ENCODE data around the gene PWWP2B.

PWWP2B gene

DNA sequence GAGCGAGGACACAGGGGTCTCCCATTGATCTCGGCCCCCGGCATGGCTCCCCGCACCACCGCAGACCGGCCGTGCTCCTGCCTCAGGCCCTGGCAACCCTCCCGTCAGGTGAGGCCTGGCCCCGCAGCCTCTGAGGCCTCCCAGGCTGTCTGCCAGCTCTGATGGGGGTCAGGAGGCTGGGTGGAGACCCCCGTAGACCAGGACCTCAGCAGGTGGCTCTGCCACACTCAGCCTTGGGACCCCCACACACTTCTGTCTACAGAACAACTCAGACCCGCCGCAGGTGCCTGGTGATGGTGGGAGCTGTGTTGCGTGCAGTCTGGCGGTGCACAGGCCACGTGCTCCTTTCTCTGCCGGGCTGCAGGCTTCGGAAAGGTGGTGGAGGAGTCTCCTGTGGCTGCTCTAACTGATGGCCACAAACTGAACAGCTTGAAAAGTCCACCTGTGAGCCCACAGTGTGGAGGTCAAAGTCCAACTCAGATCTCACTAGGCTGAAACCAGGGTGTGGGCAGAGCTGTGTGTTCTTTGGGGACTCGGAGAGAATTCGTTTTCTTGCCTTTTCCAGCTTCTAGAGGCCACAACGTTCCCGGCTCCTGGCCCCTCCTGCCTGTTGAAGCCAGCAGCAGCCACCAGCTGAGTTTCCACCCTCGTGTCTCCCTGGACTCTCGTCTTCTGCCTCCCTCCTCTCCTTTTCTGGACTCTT, 62.5 kb downstream of the PWWP2B start:
- TF ChIP-seq POLR2A (IDR thresholded peaks at IDR 0.05; ENCODE audit: low read depth, low read length), result no peak
- FAIRE-seq (no peak), DNase-seq (ENCODE audit: insufficient read length, low spot score) (no peak)

DNA sequence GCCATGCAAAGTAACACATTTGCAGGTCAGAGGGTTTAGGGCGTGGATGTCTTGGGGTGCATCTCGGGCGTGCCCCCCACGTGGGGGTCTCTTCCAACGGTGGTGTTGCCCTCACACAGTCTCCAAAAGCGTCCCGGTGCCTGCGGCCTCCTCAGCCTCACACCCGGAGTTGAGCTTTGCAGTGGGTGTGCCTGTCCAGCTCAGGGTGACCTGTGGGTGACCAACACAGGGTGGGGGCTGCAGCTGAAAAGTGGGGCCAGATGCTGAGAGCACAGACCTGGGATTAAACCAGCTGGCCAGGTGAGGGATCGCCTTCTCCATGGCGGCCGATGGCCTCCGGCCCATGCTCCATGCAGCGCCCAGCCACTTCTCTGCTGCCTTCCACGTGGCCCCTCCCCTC, 63.1 kb downstream of the PWWP2B start:
- no peak for FAIRE-seq
- TF ChIP-seq POLR2A (IDR thresholded peaks at IDR 0.05; ENCODE audit: low read depth, low read length), result no peak

DNA sequence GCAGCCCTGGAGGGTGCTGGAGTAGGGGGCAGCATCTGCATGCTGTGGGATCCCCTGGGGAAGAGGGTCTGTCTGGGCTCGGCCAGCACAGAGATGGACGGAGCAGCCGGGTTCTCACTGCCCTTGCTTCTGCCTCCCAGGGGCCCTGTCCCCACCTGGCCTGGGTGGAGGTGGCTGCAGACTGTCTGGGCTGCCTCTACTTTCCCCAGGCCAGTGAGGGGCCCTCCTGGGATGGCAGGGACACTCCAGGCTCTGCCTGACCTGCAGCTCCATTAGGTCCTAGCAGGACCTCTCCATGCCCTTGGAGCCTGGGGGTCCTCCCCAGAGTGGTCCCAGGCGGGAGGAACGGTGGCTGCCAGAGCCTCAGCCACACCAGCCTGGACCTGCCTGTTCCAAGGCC, 63.7 kb downstream of the PWWP2B start:
- DNase-seq (ENCODE audit: insufficient read length, low spot score) (no peak), FAIRE-seq (no peak)
- TF ChIP-seq POLR2A (IDR thresholded peaks at IDR 0.05; ENCODE audit: low read depth, low read length), result no peak

More for the DNA sequence above, 63.1 kb downstream of the PWWP2B start:
- DNase-seq (ENCODE audit: insufficient read length, low spot score), result no peak

DNA sequence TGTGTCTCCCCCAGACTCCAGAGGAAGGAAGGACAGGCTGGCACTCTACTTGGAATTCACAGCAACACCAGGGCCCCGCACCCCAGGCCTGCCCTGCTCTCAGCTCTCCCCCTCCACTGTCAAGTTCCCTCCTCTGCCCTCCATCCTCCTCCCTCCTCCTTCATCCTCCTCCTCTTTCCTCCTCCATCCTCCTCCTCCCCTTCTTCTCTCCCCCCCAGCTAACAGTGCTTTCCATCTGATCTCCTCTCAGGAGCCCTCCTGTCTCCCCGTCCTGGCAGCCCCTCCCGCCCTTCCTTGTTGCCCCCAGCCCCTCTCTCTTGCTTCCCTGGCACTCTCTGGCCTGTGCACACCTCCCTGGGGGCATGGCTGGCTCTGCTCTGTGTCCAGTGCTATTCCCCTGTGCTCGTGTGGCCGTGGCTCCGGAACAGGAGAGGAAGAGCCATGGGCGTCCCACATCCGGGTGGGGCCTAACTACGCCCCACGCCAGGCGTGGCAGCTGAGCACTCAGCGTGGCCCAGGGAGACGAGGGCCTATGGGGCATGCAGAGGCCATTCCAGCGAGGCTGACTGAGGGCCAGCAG, 64.2 kb downstream of the PWWP2B start:
- FAIRE-seq (no peak), DNase-seq (ENCODE audit: insufficient read length, low spot score) (no peak)
- TF ChIP-seq POLR2A (IDR thresholded peaks at IDR 0.05; ENCODE audit: low read depth, low read length), result no peak

DNA sequence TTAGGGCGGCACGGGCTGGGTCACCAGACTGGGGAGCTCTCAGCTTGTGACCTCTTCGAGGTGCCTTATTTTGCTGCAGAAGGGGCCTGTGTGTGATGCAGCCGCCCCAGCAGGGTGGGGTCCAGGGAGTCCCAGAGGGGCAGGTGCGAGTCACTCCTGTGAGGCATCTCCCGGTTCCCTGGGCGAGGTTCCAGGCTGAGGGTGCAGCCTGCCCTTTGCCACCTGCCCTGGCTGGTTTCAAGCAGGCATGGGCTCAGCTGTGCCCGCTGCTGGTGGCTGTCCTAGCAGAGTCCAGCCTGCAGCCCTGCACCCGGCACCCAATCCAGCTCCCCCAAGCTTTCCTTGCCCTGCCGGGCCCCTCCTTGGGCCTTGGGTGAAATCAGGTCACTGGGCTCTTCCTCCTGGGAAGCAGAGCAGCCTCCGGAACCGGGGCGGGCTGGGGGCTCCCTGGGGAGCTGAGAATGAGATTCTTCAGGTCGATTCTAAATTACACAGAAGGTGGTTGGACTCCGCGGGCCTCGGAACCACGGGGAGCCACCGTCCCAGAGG, 64.8 kb downstream of the PWWP2B start:
- no peak for DNase-seq (ENCODE audit: insufficient read length, low spot score)
- no peak for TF ChIP-seq POLR2A (IDR thresholded peaks at IDR 0.05; ENCODE audit: low read depth, low read length)
- FAIRE-seq, result no peak

DNA sequence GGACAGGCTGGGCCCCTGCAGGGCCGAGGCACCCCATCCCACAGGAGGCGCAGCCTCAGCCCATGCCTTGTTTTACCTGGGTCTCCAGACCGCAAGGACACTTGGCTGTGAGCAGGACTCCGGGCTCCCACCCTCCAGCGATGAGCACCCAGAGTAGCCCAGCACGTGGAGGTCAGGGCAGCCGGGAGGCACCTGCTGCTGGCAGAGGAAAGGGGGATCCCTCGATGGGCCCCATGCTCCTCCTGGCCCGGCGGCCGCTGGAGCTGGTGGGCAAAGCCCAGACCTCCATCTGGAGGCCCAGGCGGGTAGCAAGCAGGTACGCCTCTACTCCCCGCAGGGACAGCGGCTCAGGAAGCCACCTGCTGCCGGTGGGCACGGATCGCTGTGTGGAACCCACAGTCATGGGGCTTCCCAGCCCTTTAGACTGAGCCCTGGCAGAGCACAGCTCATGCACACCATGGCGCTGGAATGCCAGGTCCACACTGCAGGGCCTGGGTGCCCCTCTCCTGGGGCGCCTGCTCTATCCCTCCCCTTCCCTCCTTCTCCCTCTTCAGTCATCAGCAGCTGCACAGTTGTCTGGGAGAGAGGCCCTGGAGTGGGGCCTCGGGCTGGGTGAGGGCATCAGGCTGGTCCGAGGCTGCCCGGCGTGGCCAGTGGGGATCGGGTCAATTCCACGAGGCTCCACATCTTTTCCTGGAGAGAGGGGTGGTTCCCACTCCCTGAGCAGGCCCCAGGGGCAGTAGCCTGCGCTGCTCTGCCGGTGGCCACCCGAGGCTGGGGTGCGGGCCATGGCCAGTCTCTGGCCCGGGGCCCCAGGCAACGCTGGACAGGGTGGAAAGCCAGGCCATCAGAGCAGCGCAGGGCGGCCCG, 65.7 kb downstream of the PWWP2B start:
- TF ChIP-seq POLR2A (IDR thresholded peaks at IDR 0.05; ENCODE audit: low read depth, low read length), result no peak
- no peak for FAIRE-seq
- DNase-seq (ENCODE audit: insufficient read length, low spot score), result no peak

DNA sequence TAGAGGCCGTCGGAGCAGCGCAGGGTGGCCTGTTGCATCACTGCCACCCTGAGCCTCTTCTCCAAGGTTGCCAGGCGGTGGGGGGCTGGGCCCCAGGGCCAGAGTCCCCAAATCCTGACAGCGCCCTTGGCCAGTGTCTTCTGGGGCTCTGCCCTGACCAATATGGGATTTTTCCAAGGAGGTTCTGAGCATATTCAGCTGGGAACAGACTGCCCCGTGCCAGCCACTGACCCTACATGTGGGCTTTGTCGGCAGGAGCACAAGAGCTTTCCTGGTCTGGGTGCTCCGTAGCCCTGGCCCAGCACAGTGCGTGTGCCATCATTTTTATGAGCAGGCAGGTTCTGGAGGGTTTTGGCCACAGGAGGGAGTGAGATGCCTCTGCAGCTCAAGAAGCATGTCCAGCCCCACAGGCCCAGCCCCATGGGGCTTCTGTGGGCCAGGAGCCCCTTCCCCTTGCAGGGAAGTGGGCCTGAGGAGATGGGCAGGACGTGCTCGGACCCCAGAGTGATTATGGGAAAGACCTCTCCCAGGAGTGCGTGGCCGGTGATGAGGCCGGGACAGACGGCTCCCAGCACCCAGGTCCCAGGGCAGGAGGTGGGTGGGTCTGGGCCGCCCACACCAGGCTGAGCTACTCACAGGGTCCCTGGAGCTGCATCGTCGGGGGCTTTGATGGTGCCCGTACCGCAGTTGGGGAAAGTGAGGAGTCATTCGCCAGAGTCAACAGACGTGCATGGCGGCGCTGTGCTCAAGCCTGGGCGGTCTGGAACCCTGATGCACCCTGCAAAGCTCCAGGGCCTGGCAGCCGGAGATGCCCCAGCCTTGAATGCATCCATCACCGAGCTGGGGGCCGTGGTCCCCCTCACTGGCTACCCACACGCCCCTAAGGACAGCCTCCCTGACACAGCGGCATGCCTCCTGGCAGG, 66.6 kb downstream of the PWWP2B start:
- no peak for TF ChIP-seq POLR2A (IDR thresholded peaks at IDR 0.05; ENCODE audit: low read depth, low read length)
- no peak for DNase-seq (ENCODE audit: insufficient read length, low spot score)
- no peak for FAIRE-seq

DNA sequence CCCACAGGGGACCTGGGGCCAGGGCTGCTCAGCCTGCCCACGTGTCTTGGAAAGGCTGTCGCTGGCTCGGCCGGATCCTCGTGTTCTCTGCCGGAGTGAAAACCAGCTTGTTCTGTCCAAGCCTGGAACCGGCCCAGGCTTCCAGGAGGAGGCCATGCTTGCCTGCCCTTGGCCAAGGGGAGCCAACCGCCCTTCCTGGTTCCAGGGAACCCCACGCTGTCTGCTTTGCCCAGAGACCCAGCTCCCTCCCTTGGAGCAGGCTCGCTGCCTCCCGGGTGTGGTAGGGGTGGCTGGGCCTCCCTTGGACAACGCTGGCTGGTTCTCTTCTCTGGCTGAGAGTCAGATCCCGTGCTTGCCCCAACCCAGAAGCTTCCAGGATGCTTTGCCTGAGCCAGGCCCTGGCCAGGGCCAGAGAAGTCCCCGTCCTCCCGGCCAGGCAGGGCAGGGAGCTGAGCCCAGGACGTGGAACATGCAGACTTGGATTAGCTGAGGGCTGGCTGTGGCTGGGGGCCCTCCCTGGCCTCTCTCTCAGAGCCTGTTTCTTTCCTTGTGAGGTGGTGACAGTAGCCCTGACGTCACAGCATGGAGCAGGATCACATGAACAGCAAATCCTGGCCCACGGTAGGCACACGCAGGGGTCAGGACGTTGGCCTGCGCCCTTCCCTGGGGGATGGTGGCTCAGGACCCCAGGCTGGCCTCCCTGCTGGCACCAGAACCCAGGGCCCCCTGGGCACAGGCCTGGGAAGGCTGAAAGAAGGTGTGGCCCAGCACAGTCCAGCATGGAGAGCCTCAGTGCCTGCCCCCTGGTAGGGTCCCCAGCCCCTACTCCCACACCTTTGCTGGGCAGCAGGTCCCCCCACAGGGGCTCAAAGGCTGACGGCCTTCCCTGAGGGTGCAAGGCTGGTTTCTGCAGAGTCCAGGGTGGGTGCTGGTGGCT, 67.5 kb downstream of the PWWP2B start:
- TF ChIP-seq POLR2A (IDR thresholded peaks at IDR 0.05; ENCODE audit: low read depth, low read length), result no peak
- DNase-seq (ENCODE audit: insufficient read length, low spot score) (no peak), FAIRE-seq (no peak)

DNA sequence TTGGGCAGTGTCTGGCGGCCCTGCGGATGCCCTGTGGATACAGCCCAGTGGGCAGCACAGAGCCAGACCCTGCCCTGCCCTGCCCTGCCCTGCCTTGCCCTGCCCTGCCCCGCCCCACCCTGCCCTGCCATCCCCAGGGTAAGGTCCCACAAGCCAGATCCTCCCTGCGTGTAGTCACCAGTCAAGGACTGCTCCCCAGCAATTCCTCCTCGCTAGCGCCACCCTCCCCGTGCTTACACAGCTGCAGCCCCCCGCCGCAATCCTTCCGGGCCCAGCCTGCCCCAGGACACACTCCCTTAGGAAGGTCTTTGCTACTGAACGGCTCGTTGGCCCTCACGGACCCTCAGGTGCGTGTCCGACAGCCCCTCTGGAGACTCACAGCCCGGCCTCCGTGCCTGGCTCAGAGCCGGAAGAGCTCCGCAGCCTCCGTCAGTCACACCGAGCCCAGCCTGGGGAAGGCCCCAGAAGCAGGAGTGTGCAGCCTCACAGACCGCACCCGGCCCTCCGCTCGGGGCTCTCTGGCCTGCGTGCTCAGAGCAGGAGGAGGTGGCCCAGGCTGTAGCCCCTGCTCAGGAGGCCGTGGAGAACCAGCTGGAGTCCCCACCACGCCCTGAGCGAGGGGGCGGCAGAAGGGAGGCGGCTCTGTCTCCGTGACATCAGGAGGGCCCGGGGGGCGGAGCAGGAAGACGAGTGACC, 68.3 kb downstream of the PWWP2B start:
- FAIRE-seq, result no peak
- no peak for DNase-seq (ENCODE audit: insufficient read length, low spot score)
- TF ChIP-seq POLR2A (IDR thresholded peaks at IDR 0.05; ENCODE audit: low read depth, low read length), result no peak

DNA sequence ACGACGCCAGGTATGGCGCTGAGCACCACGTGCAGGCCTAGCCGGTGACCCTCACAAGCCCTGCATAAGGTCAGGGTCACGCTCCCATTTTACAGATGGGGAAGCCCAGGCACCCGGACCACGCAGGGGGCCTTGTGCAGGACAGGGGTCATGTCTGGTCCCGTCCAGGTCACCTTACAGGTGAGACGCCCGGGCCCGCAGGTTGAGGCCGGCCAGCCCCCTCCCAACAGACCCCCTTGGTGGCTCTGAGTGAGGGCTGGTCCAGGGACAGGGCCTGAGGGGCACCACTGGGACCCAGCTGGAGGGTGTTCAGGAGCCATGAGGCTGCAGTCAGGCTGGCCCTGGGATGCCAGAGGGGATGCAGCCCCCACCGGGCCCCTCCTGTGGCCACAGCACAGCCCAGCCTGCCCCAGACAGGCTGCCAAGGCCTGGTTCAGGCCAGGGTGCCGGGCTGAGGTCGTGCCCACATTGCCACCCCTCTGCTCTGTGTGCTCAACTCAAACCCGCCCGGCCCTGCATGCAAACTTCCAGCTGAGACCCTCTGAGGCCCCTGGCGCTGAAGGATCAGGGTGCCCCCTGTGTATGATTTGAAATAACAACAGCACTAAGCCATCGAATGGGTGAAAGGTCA, 69.0 kb downstream of the PWWP2B start:
- TF ChIP-seq POLR2A (IDR thresholded peaks at IDR 0.05; ENCODE audit: low read depth, low read length), result no peak
- no peak for FAIRE-seq
- no peak for DNase-seq (ENCODE audit: insufficient read length, low spot score)
